OCI-LY1 (cell line): Measurements from ENCODE around the gene NPAS3.

ENCODE experiments used
- H2AFZ ChIP-seq: fragments of 200-600 bp; sonication (generic), shearing (Covaris generic); 2 replicates; pipeline ENCODE4 v1.6.0; 2014; ENCODE audit warnings: antibody characterized with exemption, mild to moderate bottlenecking, low read length
- H3F3A ChIP-seq: fragments of 200-600 bp; sonication (generic), shearing (Covaris generic); 2 replicates; pipeline ENCODE4 v1.6.0; 2014; ENCODE audit warnings: mild to moderate bottlenecking, antibody characterized with exemption, low read length, moderate library complexity; ENCODE audit not compliant: insufficient read depth
- H3K27ac ChIP-seq: fragments of 200-600 bp; sonication (generic); 2 replicates; pipeline ENCODE4 v1.5.1; 2014; ENCODE audit warnings: low read length, mixed run types, mild to moderate bottlenecking, low read depth; ENCODE audit not compliant: poor library complexity, severe bottlenecking
- H3K27me3 ChIP-seq: fragments of 200-600 bp; sonication (generic); 2 replicates; pipeline ENCODE4 v1.6.0; 2014; ENCODE audit warnings: antibody characterized with exemption, mild to moderate bottlenecking, low read length, moderate library complexity; ENCODE audit not compliant: insufficient read depth
- H3K36me3 ChIP-seq: fragments of 200-600 bp; sonication (generic); 2 replicates; pipeline ENCODE4 v1.6.1; 2014; ENCODE audit warnings: mild to moderate bottlenecking, antibody characterized with exemption, low read length, moderate library complexity, mixed read lengths; ENCODE audit not compliant: insufficient read depth
- H3K4me1 ChIP-seq: fragments of 200-600 bp; sonication (generic); 2 replicates; pipeline ENCODE4 v1.5.1; 2014; ENCODE audit warnings: mild to moderate bottlenecking, low read length, moderate library complexity; ENCODE audit not compliant: insufficient read depth, severe bottlenecking
- H3K4me2 ChIP-seq: fragments of 200-600 bp; sonication (generic), shearing (Covaris generic); 2 replicates; pipeline ENCODE4 v1.6.1; 2014; ENCODE audit warnings: low read length
- H3K4me3 ChIP-seq: fragments of 200-600 bp; sonication (generic); 2 replicates; pipeline ENCODE4 v1.5.1; 2014; ENCODE audit warnings: low read length, low read depth, mild to moderate bottlenecking, mixed read lengths; ENCODE audit not compliant: poor library complexity, severe bottlenecking
- H3K79me2 ChIP-seq: fragments of 200-600 bp; shearing (Covaris generic); 2 replicates; pipeline ENCODE4 v1.6.1; 2016; ENCODE audit warnings: mixed run types, low read length, mixed read lengths; ENCODE audit not compliant: insufficient read depth
- H3K9ac ChIP-seq: fragments of 200-600 bp; sonication (generic), shearing (Covaris generic); 2 replicates; pipeline ENCODE4 v1.6.1; 2014; ENCODE audit warnings: mild to moderate bottlenecking, low read length, mixed read lengths
- H3K9me2 ChIP-seq: fragments of 200-600 bp; sonication (generic), shearing (Covaris generic); 2 replicates; pipeline ENCODE4 v1.6.1; 2014; ENCODE audit warnings: low read depth, mild to moderate bottlenecking, low read length, mixed read lengths
- H3K9me3 ChIP-seq: fragments of 200-600 bp; shearing (Covaris generic); 2 replicates; pipeline ENCODE4 v1.6.1; 2014; ENCODE audit warnings: low read length, mixed read lengths
- H4K20me1 ChIP-seq: fragments of 200-600 bp; sonication (generic), shearing (Covaris generic); 2 replicates; pipeline ENCODE4 v1.6.0; 2016; ENCODE audit warnings: mild to moderate bottlenecking, low read length; ENCODE audit not compliant: insufficient read depth
- CTCF ChIP-seq: fragments of 200-600 bp; sonication (generic), shearing (Covaris generic); IDR thresholded peaks from 2 replicates; pipeline ENCODE4 v1.5.1; 2017; ENCODE audit warnings: mild to moderate bottlenecking, antibody characterized with exemption, low read length, moderate library complexity, mixed read lengths
- EZH2 ChIP-seq: fragments of 200-600 bp; sonication (generic), shearing (Covaris generic); IDR thresholded peaks from 2 replicates; pipeline ENCODE4 v1.8.0; 2017; ENCODE audit warnings: borderline replicate concordance, mixed run types, mild to moderate bottlenecking, antibody characterized with exemption, low read length, moderate library complexity, mixed read lengths

The NPAS3 gene

DNA sequence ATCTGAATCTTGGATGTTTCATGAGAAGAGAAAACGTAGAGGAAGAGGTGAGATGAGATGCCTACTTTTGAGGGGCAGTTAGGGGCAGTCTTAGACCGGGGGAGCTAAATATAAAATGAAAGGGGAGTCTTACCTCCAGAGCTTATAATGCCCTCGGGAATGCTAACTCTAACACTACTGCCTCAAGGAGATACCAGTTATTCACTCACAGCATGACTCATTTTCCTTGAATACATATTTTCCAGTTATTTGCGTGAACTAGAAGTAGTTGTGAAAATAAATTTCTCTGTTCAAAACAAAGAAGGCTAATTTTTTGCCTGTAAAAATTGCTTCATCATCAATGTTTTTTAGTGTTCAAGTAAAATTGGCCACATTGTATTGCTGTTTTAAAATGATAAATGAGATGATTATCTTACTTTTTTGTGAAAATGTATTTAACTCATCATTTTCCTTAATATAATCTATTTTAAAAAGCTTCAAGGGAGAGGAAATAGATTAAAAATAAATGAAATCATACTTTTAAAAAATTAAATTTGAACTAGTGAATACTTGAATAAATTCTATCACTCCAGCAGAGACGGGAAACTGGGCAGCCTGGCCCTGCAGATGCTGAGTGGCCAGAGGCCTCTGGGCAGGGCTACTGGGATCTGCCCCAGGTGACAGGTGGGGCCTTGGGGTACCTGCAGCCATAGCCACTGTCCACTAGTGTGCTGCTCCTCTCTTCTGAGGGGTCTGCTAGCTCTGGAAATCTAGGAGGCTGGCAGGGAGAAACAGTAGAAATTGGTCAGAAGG, 672.9 kb downstream of the NPAS3 start:
- Histone ChIP-seq H2AFZ (no peak overlapping the region), H3K9ac (no peak overlapping the region), H3K36me3 (no peaks in the 10 kb centered on the region), H3K4me1 (no peaks in the 10 kb centered on the region), H3K4me2 (no peak overlapping the region), H3F3A (no peaks in the 10 kb centered on the region), H3K9me3 (no peaks in the 10 kb centered on the region), H3K27me3 (no peaks in the 10 kb centered on the region), H4K20me1 (no peaks in the 10 kb centered on the region), H3K79me2 (no peaks in the 10 kb centered on the region), H3K4me3 (no peak overlapping the region), H3K27ac (no peak overlapping the region), H3K9me2 (no peaks in the 10 kb centered on the region)
- no peak for TF ChIP-seq CTCF
- no peak for TF ChIP-seq EZH2

DNA sequence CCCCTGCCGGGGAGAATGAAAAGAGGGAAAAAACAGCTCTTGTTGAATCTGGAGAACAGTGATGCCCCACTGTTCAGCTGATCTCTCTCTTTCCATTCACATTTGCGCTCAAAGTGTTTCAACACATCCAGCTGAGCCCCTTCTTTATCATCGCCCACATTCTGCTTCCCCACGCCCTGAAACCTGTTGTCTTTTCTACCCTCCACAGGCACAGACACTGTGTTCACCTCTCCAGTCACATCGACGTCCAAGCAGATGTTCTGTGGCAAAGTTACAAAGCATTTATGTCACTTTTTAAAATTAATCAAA, 673.5 kb downstream of the NPAS3 start:
- H3K4me1 ChIP-seq = no peaks in the 10 kb centered on the region
- no peak overlapping the region for H3K4me2 ChIP-seq
- no peak overlapping the region for H2AFZ ChIP-seq
- H3K9me2 ChIP-seq = no peaks in the 10 kb centered on the region
- no peaks in the 10 kb centered on the region for H4K20me1 ChIP-seq
- H3F3A ChIP-seq = no peaks in the 10 kb centered on the region
- no peaks in the 10 kb centered on the region for H3K27me3 ChIP-seq
- no peaks in the 10 kb centered on the region for H3K36me3 ChIP-seq
- no peak for TF ChIP-seq EZH2
- TF ChIP-seq CTCF = no peak
- H3K79me2 ChIP-seq = no peaks in the 10 kb centered on the region
- H3K27ac ChIP-seq = no peak overlapping the region
- no peak overlapping the region for H3K9ac ChIP-seq
- no peaks in the 10 kb centered on the region for H3K9me3 ChIP-seq
- no peak overlapping the region for H3K4me3 ChIP-seq

- Histone ChIP-seq H3K27ac (no peak overlapping the region), H2AFZ (no peak overlapping the region), H3K79me2 (no peaks in the 10 kb centered on the region), H4K20me1 (no peaks in the 10 kb centered on the region), H3K9me2 (no peaks in the 10 kb centered on the region), H3K9ac (no peak overlapping the region), H3K4me3 (no peak overlapping the region), H3F3A (no peaks in the 10 kb centered on the region), H3K4me2 (no peak overlapping the region), H3K36me3 (no peaks in the 10 kb centered on the region), H3K4me1 (no peaks in the 10 kb centered on the region), H3K9me3 (no peaks in the 10 kb centered on the region), H3K27me3 (no peaks in the 10 kb centered on the region)
- no peak for TF ChIP-seq EZH2
- no peak for TF ChIP-seq CTCF
Observed at GRCh38 chr14:33617154-33617553, 678.5 kb downstream of the NPAS3 start.
